Measurements from ENCODE around the gene TTLL4. TPM values are rescaled to one million over a fixed set of nuclear protein-coding genes. Genes with fewer than 3 reads are reported as not detected.

The TTLL4 gene
- total RNA-seq, 2 donors from 2014 or later: 9.1 to 31.3 TPM

- H3K27me3 ChIP-seq: no peaks in the 10 kb centered on the region
- H3K4me3 ChIP-seq: no peak overlapping the region
- no peaks in the 10 kb centered on the region for H3K9me3 ChIP-seq
- no peak for ATAC-seq
- 92 to 96% methylated on average over 3 of the region's 3 CpGs for WGBS, 2 donors
- TF ChIP-seq CTCF (IDR thresholded peaks at IDR 0.05) (no peak), POLR2A (IDR thresholded peaks at IDR 0.05) (no peak)
- H3K36me3 ChIP-seq (replicated peaks in 1 of 2; ENCODE audit: insufficient read depth in 1 of 2, low read depth in 2 of 2): no peaks in the 10 kb centered on the region
- no peak overlapping the region for H3K27ac ChIP-seq
- peaks cover 5% of the 10 kb centered on the region for H3K4me1 ChIP-seq
- intact Hi-C loops (cut with DNase I): no loop called here
- DNase-seq: no peak
Measured at GRCh38 chr2:218729640-218730039, 19.0 kb downstream of the TTLL4 start.

DNA sequence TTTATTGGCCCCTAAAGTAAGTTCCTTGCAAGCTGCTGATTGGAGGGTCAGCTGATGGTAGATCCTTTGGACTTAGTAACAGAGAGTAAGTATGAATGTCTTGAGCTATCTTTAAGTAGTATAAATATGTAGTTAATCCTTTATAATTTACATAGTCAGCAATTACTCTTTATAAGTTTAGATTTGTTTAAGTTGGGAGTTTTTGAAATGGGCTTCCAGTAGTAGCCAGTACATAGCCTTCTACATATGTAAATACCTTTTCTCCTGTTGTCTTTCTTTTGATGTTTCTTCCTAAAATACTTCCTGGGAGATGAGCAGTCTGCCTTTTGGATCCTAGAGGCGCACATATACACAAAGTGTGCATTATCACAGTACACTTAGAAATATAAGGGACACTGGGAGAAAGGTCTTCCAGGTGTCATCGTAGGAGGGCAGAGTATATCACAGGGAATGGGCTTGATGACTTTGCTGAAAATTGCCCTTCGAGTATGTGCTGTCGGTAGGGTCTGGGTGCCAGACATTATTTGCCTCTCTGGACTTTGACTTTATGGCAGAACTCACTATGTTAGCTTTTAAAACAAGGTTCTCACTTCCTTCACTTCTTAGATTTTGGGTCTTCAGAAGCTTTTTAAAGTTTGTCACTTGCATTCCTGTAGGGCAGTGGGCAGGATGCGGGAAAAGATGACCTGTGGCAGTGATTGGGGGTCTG is 21.6 kb downstream of the TTLL4 start:
- no peaks in the 10 kb centered on the region for H3K9me3 ChIP-seq
- intact Hi-C loops (cut with DNase I): no loop called here
- TF ChIP-seq CTCF (IDR thresholded peaks at IDR 0.05) (no peak), POLR2A (IDR thresholded peaks at IDR 0.05) (no peak)
- 90 to 96% methylated on average over 5 of the region's 5 CpGs for WGBS, 2 donors
- no peak for ATAC-seq
- peaks cover 5% of the 10 kb centered on the region for H3K4me1 ChIP-seq
- no peak overlapping the region for H3K4me3 ChIP-seq
- no peaks in the 10 kb centered on the region for H3K27me3 ChIP-seq
- H3K36me3 ChIP-seq (replicated peaks in 1 of 2; ENCODE audit: insufficient read depth in 1 of 2, low read depth in 2 of 2): no peaks in the 10 kb centered on the region
- H3K27ac ChIP-seq: peak overlapping the region in 1 of 4 donors; percentile 50
- DNase-seq: no peak

DNA sequence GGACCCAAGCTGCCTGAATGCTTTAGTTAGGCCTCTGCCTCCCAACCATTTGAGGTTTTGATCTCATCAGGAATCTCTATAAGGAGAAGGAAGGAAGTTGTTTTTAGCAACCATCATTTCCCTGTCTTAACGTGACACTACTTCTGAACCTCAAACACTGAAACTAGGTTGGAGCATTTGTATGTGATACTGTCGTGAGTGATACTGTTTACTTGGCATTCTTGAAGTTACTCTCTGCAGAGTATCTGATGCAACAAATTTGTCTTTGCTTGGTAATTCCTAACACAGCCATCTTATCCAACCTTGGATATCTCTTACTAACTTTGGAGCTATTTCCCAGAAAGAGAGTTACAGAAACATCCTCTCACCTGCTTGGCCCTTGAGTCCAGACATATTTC is 22.1 kb downstream of the TTLL4 start:
- peak overlapping the region in 1 of 4 donors; percentile 50 for H3K27ac ChIP-seq
- ATAC-seq (no peak), DNase-seq (no peak)
- no peak overlapping the region for H3K4me3 ChIP-seq
- peaks cover 5% of the 10 kb centered on the region for H3K4me1 ChIP-seq
- H3K36me3 ChIP-seq (replicated peaks in 1 of 2; ENCODE audit: insufficient read depth in 1 of 2, low read depth in 2 of 2): no peaks in the 10 kb centered on the region
- H3K27me3 ChIP-seq: no peaks in the 10 kb centered on the region
- intact Hi-C loops (cut with DNase I): no loop called here
- TF ChIP-seq POLR2A (IDR thresholded peaks at IDR 0.05): no peak
- no peak for TF ChIP-seq CTCF (IDR thresholded peaks at IDR 0.05)
- 51 to 79% methylated on average over 2 of the region's 2 CpGs for WGBS, 2 donors
- H3K9me3 ChIP-seq: no peaks in the 10 kb centered on the region

GRCh38 chr2:218733171-218734021 is 22.8 kb downstream of the TTLL4 start:
- peak in 2 of 4 donors; percentile 11 to 78 for DNase-seq
- no peak for TF ChIP-seq POLR2A (IDR thresholded peaks at IDR 0.05)
- no peak for TF ChIP-seq CTCF (IDR thresholded peaks at IDR 0.05)
- Histone ChIP-seq H3K27ac (peak overlapping the region in 1 of 4 donors; percentile 46), H3K27me3 (no peaks in the 10 kb centered on the region), H3K9me3 (no peaks in the 10 kb centered on the region), H3K4me1 (peaks cover 5% of the 10 kb centered on the region), H3K4me3 (no peak overlapping the region), H3K36me3 (replicated peaks in 1 of 2; ENCODE audit: insufficient read depth in 1 of 2, low read depth in 2 of 2) (peaks cover 3% of the 10 kb centered on the region in 2 donors)
- no peak for ATAC-seq
- 85 to 95% methylated on average over 6 of the region's 6 CpGs for WGBS, 2 donors
- intact Hi-C loops (cut with DNase I): no loop called here

All from body of pancreas (tissue), 4 donors.